ENCODE results near the gene MGAT4A. TPM values are rescaled to one million over a fixed set of nuclear protein-coding genes. Genes with fewer than 3 reads are reported as not detected.

MGAT4A gene
- total RNA-seq, 2 experiments from 2014 or later, result 10.1 to 15.4 TPM

DNA sequence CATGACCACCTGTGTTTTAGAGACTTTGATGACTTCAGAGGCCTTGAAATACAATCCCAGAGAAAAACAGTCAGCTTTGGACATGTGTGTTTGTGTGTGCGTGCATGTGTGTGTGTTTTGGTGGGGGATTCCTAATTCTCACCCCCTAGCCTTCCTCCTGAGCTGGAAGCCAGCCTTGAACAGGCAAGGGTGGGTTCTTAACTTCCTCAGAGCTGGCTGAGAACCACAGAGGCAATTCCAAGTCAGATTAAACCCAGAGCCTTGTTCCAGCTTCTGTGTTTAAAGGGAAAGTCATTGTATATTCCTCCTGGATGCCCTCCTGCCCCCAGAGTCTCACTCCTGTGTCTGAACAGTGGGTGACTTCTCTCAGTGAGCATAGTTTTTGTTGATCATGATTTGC is 45.2 kb upstream of the MGAT4A start:
- no peak for DNase-seq (ENCODE audit: low spot score)
- Histone ChIP-seq H3K27ac (ENCODE audit: low read depth, low read length, poor library complexity, severe bottlenecking) (no peak overlapping the region), H3K4me2 (ENCODE audit: low read length) (no peak overlapping the region), H3K36me3 (ENCODE audit: insufficient read depth, low read length) (no peaks in the 10 kb centered on the region), H3K9me2 (ENCODE audit: insufficient read depth, low read length) (no peaks in the 10 kb centered on the region), H3K9me3 (ENCODE audit: low read length) (peaks cover under 1% of the 10 kb centered on the region; the same call in 1 of the 2 replicates), H4K20me1 (ENCODE audit: insufficient read depth, low read length) (no peaks in the 10 kb centered on the region), H3K4me1 (ENCODE audit: insufficient read depth, low read length, poor library complexity, severe bottlenecking) (peaks cover 20% of the 10 kb centered on the region), H3K4me3 (ENCODE audit: low read depth, low read length, poor library complexity, severe bottlenecking) (no peak overlapping the region), H3K79me2 (ENCODE audit: insufficient read depth, low read depth, low read length) (no peaks in the 10 kb centered on the region), H2AFZ (ENCODE audit: low read length) (no peak overlapping the region)
- ChIA-PET POLR2A (interaction anchor here (0.6 to 1.0 kb wide), 3 partner anchors 10 to 1642 kb away, joined by 3 read pairs; no protein-coding TSS in a partner anchor), CTCF (ENCODE audit: unreplicated experiment) (interaction anchor here (0.7 kb wide), 1 partner anchor 9 kb away, joined by 3 read pairs; no protein-coding TSS in a partner anchor)
- TF ChIP-seq, protein P1, sequence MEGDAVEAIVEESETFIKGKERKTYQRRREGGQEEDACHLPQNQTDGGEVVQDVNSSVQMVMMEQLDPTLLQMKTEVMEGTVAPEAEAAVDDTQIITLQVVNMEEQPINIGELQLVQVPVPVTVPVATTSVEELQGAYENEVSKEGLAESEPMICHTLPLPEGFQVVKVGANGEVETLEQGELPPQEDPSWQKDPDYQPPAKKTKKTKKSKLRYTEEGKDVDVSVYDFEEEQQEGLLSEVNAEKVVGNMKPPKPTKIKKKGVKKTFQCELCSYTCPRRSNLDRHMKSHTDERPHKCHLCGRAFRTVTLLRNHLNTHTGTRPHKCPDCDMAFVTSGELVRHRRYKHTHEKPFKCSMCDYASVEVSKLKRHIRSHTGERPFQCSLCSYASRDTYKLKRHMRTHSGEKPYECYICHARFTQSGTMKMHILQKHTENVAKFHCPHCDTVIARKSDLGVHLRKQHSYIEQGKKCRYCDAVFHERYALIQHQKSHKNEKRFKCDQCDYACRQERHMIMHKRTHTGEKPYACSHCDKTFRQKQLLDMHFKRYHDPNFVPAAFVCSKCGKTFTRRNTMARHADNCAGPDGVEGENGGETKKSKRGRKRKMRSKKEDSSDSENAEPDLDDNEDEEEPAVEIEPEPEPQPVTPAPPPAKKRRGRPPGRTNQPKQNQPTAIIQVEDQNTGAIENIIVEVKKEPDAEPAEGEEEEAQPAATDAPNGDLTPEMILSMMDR (conservative IDR thresholded peaks at IDR 0.05; ENCODE audit: low read length), result no peak
- TF ChIP-seq EZH2phosphoT487 (IDR thresholded peaks at IDR 0.05; ENCODE audit: borderline replicate concordance, low read depth, low read length), result no peak
- no TSS peak for BruUV-seq (replicated peaks)
- intact Hi-C loops (cut with micrococcal nuclease; ENCODE audit: unreplicated experiment), result no loop called here

DNA sequence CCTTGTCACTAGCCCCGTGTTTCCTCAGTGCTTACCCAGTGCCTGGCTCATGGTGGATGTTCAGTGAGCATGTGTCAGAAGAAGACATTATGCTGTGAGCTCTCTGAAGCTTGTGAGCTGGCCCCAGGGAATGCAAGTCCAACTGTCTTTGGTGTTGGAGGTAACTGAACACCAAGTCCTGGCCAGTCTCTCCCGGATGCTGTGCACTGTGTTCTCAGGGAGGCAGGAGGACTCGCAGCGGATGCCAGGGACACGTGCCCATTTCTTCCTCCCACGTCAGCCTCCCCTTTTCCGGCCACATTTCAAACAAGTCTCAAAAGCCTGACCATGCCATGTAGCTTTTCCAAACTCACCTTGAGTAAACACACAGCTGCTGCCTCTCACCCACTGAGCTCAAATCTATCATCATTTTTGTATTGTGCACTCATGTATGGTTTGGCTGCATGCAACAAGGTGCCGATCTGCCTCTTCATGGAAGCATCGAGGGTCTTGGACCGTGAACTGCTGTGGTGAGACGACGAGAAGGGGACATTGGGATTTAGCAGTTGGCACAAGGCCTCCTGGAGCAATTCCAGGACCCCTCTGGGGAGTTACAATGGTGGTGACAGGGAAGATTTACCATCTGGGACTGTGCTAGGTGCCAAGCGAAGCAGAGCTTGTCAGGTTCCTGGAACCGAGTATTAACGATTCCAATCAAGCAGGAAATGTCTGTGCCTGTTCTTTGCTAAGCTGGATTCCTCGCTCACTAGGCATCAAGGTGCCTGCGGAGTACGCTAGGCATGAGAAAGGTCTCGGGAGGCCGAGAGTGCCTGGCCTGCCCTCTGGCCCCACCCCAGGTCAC is 44.4 kb upstream of the MGAT4A start:
- ChIA-PET CTCF (ENCODE audit: unreplicated experiment) (interaction anchor here (0.7 kb wide), 1 partner anchor 8 kb away, joined by 3 read pairs; no protein-coding TSS in a partner anchor), POLR2A (interaction anchor here (0.6 to 1.0 kb wide), 3 partner anchors 11 to 1643 kb away, joined by 3 read pairs; no protein-coding TSS in a partner anchor)
- DNase-seq (ENCODE audit: low spot score), result no peak
- Histone ChIP-seq H3K27ac (ENCODE audit: low read depth, low read length, poor library complexity, severe bottlenecking) (no peak overlapping the region), H3K4me2 (ENCODE audit: low read length) (no peak overlapping the region), H3K36me3 (ENCODE audit: insufficient read depth, low read length) (no peaks in the 10 kb centered on the region), H3K4me1 (ENCODE audit: insufficient read depth, low read length, poor library complexity, severe bottlenecking) (peaks cover 24% of the 10 kb centered on the region), H2AFZ (ENCODE audit: low read length) (no peak overlapping the region), H3K79me2 (ENCODE audit: insufficient read depth, low read depth, low read length) (no peaks in the 10 kb centered on the region), H3K9me3 (ENCODE audit: low read length) (no peaks in the 10 kb centered on the region), H3K9me2 (ENCODE audit: insufficient read depth, low read length) (no peaks in the 10 kb centered on the region), H3K4me3 (ENCODE audit: low read depth, low read length, poor library complexity, severe bottlenecking) (no peak overlapping the region), H4K20me1 (ENCODE audit: insufficient read depth, low read length) (no peaks in the 10 kb centered on the region)
- intact Hi-C loops (cut with micrococcal nuclease; ENCODE audit: unreplicated experiment), result no loop called here
- BruUV-seq (replicated peaks), result no TSS peak
- TF ChIP-seq, protein P1 (conservative IDR thresholded peaks at IDR 0.05; ENCODE audit: low read length), result no peak
- TF ChIP-seq EZH2phosphoT487 (IDR thresholded peaks at IDR 0.05; ENCODE audit: borderline replicate concordance, low read depth, low read length), result no peak

DNA sequence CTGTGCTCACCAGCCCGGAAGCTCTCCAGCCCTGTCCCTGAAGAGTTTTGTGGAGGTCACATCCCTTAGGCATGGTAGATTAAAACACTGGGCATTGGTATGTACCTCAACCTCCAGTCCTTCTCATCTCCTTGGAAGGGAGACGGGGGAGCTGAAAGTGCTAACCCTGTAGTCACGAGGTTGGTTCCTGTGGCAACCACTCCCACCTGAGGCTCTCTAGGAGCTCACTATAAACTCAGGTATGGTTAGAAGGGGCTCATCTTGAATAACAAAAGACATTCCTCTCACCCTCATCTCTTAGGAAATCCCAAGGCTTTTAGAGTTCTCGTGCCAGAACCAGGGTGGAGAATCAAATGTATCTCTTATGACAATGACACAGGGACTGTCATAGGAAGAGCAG is 43.0 kb upstream of the MGAT4A start:
- no peaks in the 10 kb centered on the region for H3K9me3 ChIP-seq (ENCODE audit: low read length)
- POLR2A ChIA-PET, result no interaction called here
- intact Hi-C loops (cut with micrococcal nuclease; ENCODE audit: unreplicated experiment), result no loop called here
- peaks cover 35% of the 10 kb centered on the region for H3K4me1 ChIP-seq (ENCODE audit: insufficient read depth, low read length, poor library complexity, severe bottlenecking)
- DNase-seq (ENCODE audit: low spot score), result no peak
- H4K20me1 ChIP-seq (ENCODE audit: insufficient read depth, low read length), result no peaks in the 10 kb centered on the region
- no peak overlapping the region for H2AFZ ChIP-seq (ENCODE audit: low read length)
- H3K9me2 ChIP-seq (ENCODE audit: insufficient read depth, low read length), result no peaks in the 10 kb centered on the region
- no peaks in the 10 kb centered on the region for H3K79me2 ChIP-seq (ENCODE audit: insufficient read depth, low read depth, low read length)
- TF ChIP-seq, protein P1 (conservative IDR thresholded peaks at IDR 0.05; ENCODE audit: low read length), result no peak
- no peak for TF ChIP-seq EZH2phosphoT487 (IDR thresholded peaks at IDR 0.05; ENCODE audit: borderline replicate concordance, low read depth, low read length)
- BruUV-seq (replicated peaks), result no TSS peak
- H3K36me3 ChIP-seq (ENCODE audit: insufficient read depth, low read length), result no peaks in the 10 kb centered on the region
- CTCF ChIA-PET (ENCODE audit: unreplicated experiment), result no interaction called here
- no peak overlapping the region for H3K4me2 ChIP-seq (ENCODE audit: low read length)
- H3K27ac ChIP-seq (ENCODE audit: low read depth, low read length, poor library complexity, severe bottlenecking), result no peak overlapping the region
- H3K4me3 ChIP-seq (ENCODE audit: low read depth, low read length, poor library complexity, severe bottlenecking), result no peak overlapping the region

Data from OCI-LY7 (cell line).